K562 treated with DMSO at 1 percent for 12 hours (cell line): ENCODE results near the gene FXYD4. TPM values are rescaled to one million over a fixed set of nuclear protein-coding genes. Genes with fewer than 3 reads are reported as not detected.

Experiments used
- total RNA-seq: library from RNA; unstranded; fragments of 300-600 nt; gene quantifications from 2 replicates; pipeline ENCODE4 v1.2.3, GENCODE V29; 2022; ENCODE audit not compliant: insufficient read depth

FXYD4 gene
- not detected in 2 replicates for total RNA-seq

GRCh38 chr10:43371418-43371817 lies at the start of gene FXYD4:
FXYD4 (plus strand) TSS chr10:43371636; CDS start chr10:43373747, 2,111 bp downstream.

GRCh38 chr10:43408710-43409384 lies 37.4 kb downstream of the FXYD4 start, which contains the start of gene HNRNPF:
HNRNPF (minus strand) TSS chr10:43409186; CDS start chr10:43387884, 21,302 bp downstream.

Other genes starting within 250 kb of the FXYD4 start
- 3.1 and 9.0 TPM in 2 replicates for gene CSGALNACT2, start 233.2 kb upstream of the FXYD4 start, total RNA-seq
- gene RASGEF1A, start 104.6 kb upstream of the FXYD4 start, total RNA-seq: 2.3 and 6.0 TPM in 2 replicates
- 218 and 410 TPM in 2 replicates for gene HNRNPF, start 37.5 kb downstream of the FXYD4 start, total RNA-seq
- 6.5 and 7.5 TPM in 2 replicates for gene ZNF487, start 65.5 kb downstream of the FXYD4 start, total RNA-seq
- 1.2 and 2.9 TPM in 2 replicates for gene ZNF239, start 203.0 kb downstream of the FXYD4 start, total RNA-seq
- gene ZNF485, start 234.8 kb downstream of the FXYD4 start, total RNA-seq: 2.4 and 2.8 TPM in 2 replicates